IMR-90 (cell line): ENCODE measurements around the gene C6orf136. TPM values are rescaled to one million over a fixed set of nuclear protein-coding genes. Genes with fewer than 3 reads are reported as not detected.
A peak's percentile ranks its signal among the peaks of the same experiment; 100 is the strongest.

Source experiments
- ATAC-seq: fragments of 200-7000 bp; cut with Tn5 transposase; 2 replicates; pipeline ENCODE4 v1.9.1; 2020; ENCODE audit warnings: low read depth, mild to moderate bottlenecking, moderate library complexity
- BruUV-seq: library from RNA; stranded (reverse); fragments of 400-500 nt; replicated peaks from 2 replicates; lab custom pipeline; 2021; lab: Mats Ljungman, UMichigan
- CTCF ChIA-PET: fragments of 300-600 bp; formaldehyde crosslinking; extraction: SDS; loops from one replicate; lab custom pipeline; 2021; ENCODE audit warnings: antibody characterized with exemption; lab: Yijun Ruan, JAX
- POLR2A ChIA-PET: fragments of 300-600 bp; sonication (Branson Sonifier 250); formaldehyde crosslinking; loops from one replicate; lab custom pipeline; 2022; ENCODE audit warnings: antibody characterized with exemption; ENCODE audit not compliant: unreplicated experiment; lab: Charles Lee
- DNase-seq: peaks from one replicate; pipeline ENCODE4 v3.0.0; 2013
- H2AFZ ChIP-seq: replicated peaks from 2 replicates; pipeline ENCODE3; 2013; ENCODE audit warnings: low read length, mild to moderate bottlenecking; ENCODE audit not compliant: poor library complexity
- H2AK5ac ChIP-seq: 2 replicates; pipeline ENCODE4 v1.6.1; 2013; ENCODE audit warnings: low read depth, low read length, inconsistent platforms
- H2AK9ac ChIP-seq: replicated peaks from 2 replicates; pipeline ENCODE3; 2013; ENCODE audit warnings: mild to moderate bottlenecking, low read depth, low read length, moderate library complexity; ENCODE audit not compliant: poor library complexity
- H2BK120ac ChIP-seq: 2 replicates; pipeline ENCODE4 v1.6.1; 2013; ENCODE audit warnings: low read depth, low read length, inconsistent platforms
- H2BK15ac ChIP-seq: 3 replicates; pipeline ENCODE4 v1.6.1; 2013; ENCODE audit warnings: low read depth, low read length, inconsistent platforms
- H2BK20ac ChIP-seq: 2 replicates; pipeline ENCODE4 v1.6.1; 2013; ENCODE audit warnings: low read depth, mild to moderate bottlenecking, inconsistent platforms, low read length, moderate library complexity
- H2BK5ac ChIP-seq: 2 replicates; pipeline ENCODE4 v1.6.1; 2013; ENCODE audit warnings: mild to moderate bottlenecking, low read depth, low read length, inconsistent platforms; ENCODE audit not compliant: poor library complexity, severe bottlenecking
- H3K14ac ChIP-seq: replicated peaks from 2 replicates; pipeline ENCODE4 v1.6.1; 2013; ENCODE audit warnings: low read depth, low read length, inconsistent platforms
- H3K18ac ChIP-seq: 2 replicates; pipeline ENCODE4 v1.6.1; 2013; ENCODE audit warnings: low read depth, low read length, control low read depth
- H3K23ac ChIP-seq: 2 replicates; pipeline ENCODE4 v1.6.1; 2013; ENCODE audit warnings: low read depth, low read length, inconsistent platforms
- H3K27ac ChIP-seq: 2 replicates; pipeline ENCODE4 v1.5.1; 2013; ENCODE audit warnings: mild to moderate bottlenecking, control low read depth, low read length; ENCODE audit not compliant: insufficient read depth
- H3K27me3 ChIP-seq: 2 replicates; pipeline ENCODE4 v1.6.1; 2013; ENCODE audit warnings: low read length; ENCODE audit not compliant: control insufficient read depth, insufficient read depth
- H3K36me3 ChIP-seq: 2 replicates; pipeline ENCODE4 v1.6.1; 2013; ENCODE audit warnings: low read length, mixed read lengths; ENCODE audit not compliant: control insufficient read depth, insufficient read depth
- H3K4ac ChIP-seq: 2 replicates; pipeline ENCODE4 v1.6.1; 2013; ENCODE audit warnings: low read depth, low read length, inconsistent platforms
- H3K4me1 ChIP-seq: 2 replicates; pipeline ENCODE4 v1.6.1; 2013; ENCODE audit warnings: low read length, mixed read lengths; ENCODE audit not compliant: control insufficient read depth, insufficient read depth
- H3K4me2 ChIP-seq: 2 replicates; pipeline ENCODE4 v1.6.1; 2013; ENCODE audit warnings: low read depth, mild to moderate bottlenecking, control low read depth, low read length, moderate library complexity
- H3K4me3 ChIP-seq: 2 replicates; pipeline ENCODE4 v1.5.1; 2013; ENCODE audit warnings: low read depth, mild to moderate bottlenecking, control low read depth, low read length, moderate library complexity; ENCODE audit not compliant: insufficient read depth
- H3K56ac ChIP-seq: 2 replicates; pipeline ENCODE4 v1.6.1; 2013; ENCODE audit warnings: low read length, inconsistent platforms; ENCODE audit not compliant: insufficient read depth; ENCODE audit errors: extremely low read depth
- H3K79me1 ChIP-seq, 2 experiments: 2 replicates each; pipeline ENCODE4 v1.6.1; 2013; ENCODE audit warnings: low read length in 2 of 2, inconsistent platforms in 1 of 2, low read depth in 1 of 2
- H3K9ac ChIP-seq: 2 replicates; pipeline ENCODE4 v1.6.1; 2013; ENCODE audit warnings: low read depth, low read length, control low read depth
- H3K9me1 ChIP-seq: 2 replicates; pipeline ENCODE4 v1.6.1; 2013; ENCODE audit warnings: low read length, inconsistent platforms; ENCODE audit not compliant: insufficient read depth
- H3K9me3 ChIP-seq: 2 replicates; pipeline ENCODE4 v1.6.1; 2013; ENCODE audit warnings: low read length; ENCODE audit not compliant: control insufficient read depth, insufficient read depth
- H4K20me1 ChIP-seq: 2 replicates; pipeline ENCODE4 v1.6.1; 2013; ENCODE audit warnings: low read length, inconsistent platforms; ENCODE audit not compliant: insufficient read depth
- H4K5ac ChIP-seq: 2 replicates; pipeline ENCODE4 v1.6.1; 2013; ENCODE audit warnings: mild to moderate bottlenecking, low read depth, low read length, control low read depth
- H4K8ac ChIP-seq, 2 experiments: 2 replicates each; pipeline ENCODE4 v1.6.1; 2013; ENCODE audit warnings: low read depth in 2 of 2, low read length in 2 of 2, control low read depth in 1 of 2, inconsistent platforms in 1 of 2
- H4K91ac ChIP-seq: 2 replicates; pipeline ENCODE4 v1.6.1; 2013; ENCODE audit warnings: low read depth, low read length, inconsistent platforms; ENCODE audit not compliant: insufficient read depth
- ELK1 ChIP-seq: fragments of 150-350 bp; IDR thresholded peaks from 2 replicates; pipeline ENCODE4 v1.6.1; 2016; ENCODE audit warnings: low read depth, mild to moderate bottlenecking, low read length, moderate library complexity, borderline replicate concordance
- USF2 ChIP-seq: fragments of 150-350 bp; IDR thresholded peaks from 2 replicates; pipeline ENCODE4 v1.6.1; 2017; ENCODE audit warnings: mild to moderate bottlenecking, antibody characterized with exemption, low read length, low read depth
- WGBS, 2 experiments: methylation state at CpG; one replicate each; pipeline versions ENCODE4 v1.1.5 to v1.1.7; 2013; ENCODE audit warnings: missing lambda C conversion rate in 2 of 2; ENCODE audit not compliant: insufficient read length in 1 of 2; ENCODE audit errors: extremely low coverage in 2 of 2; 5-methylcytosine and 5-hydroxymethylcytosine counted together
- dilution Hi-C: fragments of 300-500 bp; cut with HindIII; formaldehyde crosslinking; loops from one replicate; pipeline ENCODE4 v1.14.3; 2018; ENCODE audit warnings: low sequenced_read_pairs; ENCODE audit not compliant: unreplicated experiment
- in situ Hi-C: fragments of 300-500 bp; cut with MboI; formaldehyde crosslinking; loops from 3 replicates; pipeline ENCODE4 v1.14.3; 2019; ENCODE audit warnings: low sequenced_read_pairs, inconsistent platforms, mixed read lengths
- intact Hi-C: fragments of 100-400 bp; cut with micrococcal nuclease; formaldehyde crosslinking; loops from 2 replicates; pipeline ENCODE4 v1.10.0; 2022
- polyA plus RNA-seq, 3 experiments: library from polyadenylated mRNA; depleted of rRNA; stranded (reverse); fragments of >200 nt; gene quantifications; 2 replicates each; pipeline ENCODE4 v1.2.3, GENCODE V29; 2012; ENCODE audit warnings: low replicate concordance in 1 of 3
- total RNA-seq: library from RNA; depleted of rRNA; stranded (reverse); fragments of >200 nt; gene quantifications from 2 replicates; pipeline ENCODE4 v1.2.3, GENCODE V29; 2012

The C6orf136 gene
- total and polyA plus RNA-seq, 2 of the 4 experiments (the other 2 are of a cell fraction), result 1.1 to 11.7 TPM

DNA sequence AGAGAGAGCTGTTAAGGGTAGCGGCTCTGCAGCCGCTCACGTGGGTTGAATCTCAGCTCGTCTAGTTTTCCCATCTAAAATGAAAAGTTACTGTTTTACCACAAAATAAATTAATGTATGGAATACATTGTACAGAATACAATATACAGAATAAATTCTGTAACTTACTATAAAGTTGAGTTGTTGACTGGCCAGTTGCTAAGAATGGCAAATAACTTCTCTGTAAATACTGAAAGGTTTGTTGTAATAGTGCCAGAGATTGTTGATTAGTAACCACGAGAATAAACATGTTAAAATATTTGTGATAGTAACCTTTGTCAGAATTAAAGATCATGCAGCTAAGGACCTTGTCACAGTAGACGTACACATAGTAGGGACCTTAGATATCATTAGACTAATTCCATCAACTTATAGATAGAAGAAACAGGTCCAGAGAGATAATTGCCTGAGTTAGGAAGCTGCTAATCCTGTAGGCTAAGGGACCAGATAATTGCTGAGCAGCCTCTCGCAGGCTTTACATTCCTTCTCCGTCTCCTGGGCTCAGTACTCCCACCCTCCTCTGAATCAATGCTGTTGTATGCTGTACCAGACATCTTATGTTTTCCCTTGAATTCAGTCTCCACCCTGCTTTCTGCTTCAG is 44.4 kb downstream of the C6orf136 start:
- Histone ChIP-seq H3K18ac (0 out of 2 replicates have a peak overlapping the region, but pooled peaks have one; percentile 42), H3K9me3 (no peaks in the 10 kb centered on the region), H3K4ac (peak overlapping the region; percentile 69), H4K20me1 (peaks cover under 1% of the 10 kb centered on the region; the same call in 1 of the 2 replicates), H3K4me2 (peak overlapping the region; percentile 49), H2AFZ (peak overlapping the region; percentile 83), H2BK15ac (no peak overlapping the region), H4K91ac (peak overlapping the region; percentile 53; the same call in 1 of the 2 replicates), H3K23ac (peak overlapping the region; percentile 62; the same call in 1 of the 2 replicates), H2BK120ac (peak overlapping the region; percentile 66), H3K36me3 (no peaks in the 10 kb centered on the region), H3K79me1 (peaks cover 18 to 34% of the 10 kb centered on the region in 2 experiments; a peak in 3 of 4 replicates), H2AK5ac (peak overlapping the region; percentile 71; the same call in 1 of the 2 replicates), H2BK5ac (peak overlapping the region; percentile 83), H3K27ac (peak overlapping the region; percentile 53), H2BK20ac (0 out of 2 replicates have a peak overlapping the region, but pooled peaks have one; percentile 63), H3K14ac (peak overlapping the region; percentile 43; the same call in 1 of the 2 replicates), H3K9me1 (peaks cover 16% of the 10 kb centered on the region), H4K8ac (peak overlapping the region; percentile 62 to 79; a peak in 3 of 4 replicates), H3K56ac (peak overlapping the region; percentile 83; the same call in 1 of the 2 replicates), H3K9ac (peak overlapping the region; percentile 49), H2AK9ac (peak overlapping the region; percentile 74), H3K4me3 (peak overlapping the region; percentile 89; the same call in 1 of the 2 replicates), H3K27me3 (no peaks in the 10 kb centered on the region), H4K5ac (peak overlapping the region; percentile 32; the same call in 1 of the 2 replicates), H3K4me1 (peaks cover 21% of the 10 kb centered on the region)
- DNase-seq, result no peak
- intact Hi-C loops (loop anchor here (1.0 kb wide), 1 partner anchor 26 kb away; the partner anchor contains the start of gene MDC1), dilution Hi-C loops (no loop called here), in situ Hi-C loops (no loop called here)
- ATAC-seq, result no peak
- CTCF ChIA-PET, result interaction anchor here (1.2 kb wide), 1 partner anchor 12 kb away, joined by 3 read pairs; no protein-coding TSS in a partner anchor
- peak; percentile 48 for TF ChIP-seq USF2
- TF ChIP-seq ELK1, result no peak
- POLR2A ChIA-PET, result interaction anchor here (0.5 to 1.5 kb wide), 3 partner anchors 27 to 100 kb away, joined by 3 to 5 read pairs (median 3); no protein-coding TSS in a partner anchor
- no TSS peak for BruUV-seq
- WGBS, 2 experiments, result no CpG with 5 or more reads among the region's 8 CpGs
